ENCODE results near the gene ZNF335.
"Not testable (repeated sequence)": the region's sequence is repeated elsewhere in the genome, so short reads cannot be mapped to it uniquely, and the experiment has no call there.

ZNF335 gene

DNA sequence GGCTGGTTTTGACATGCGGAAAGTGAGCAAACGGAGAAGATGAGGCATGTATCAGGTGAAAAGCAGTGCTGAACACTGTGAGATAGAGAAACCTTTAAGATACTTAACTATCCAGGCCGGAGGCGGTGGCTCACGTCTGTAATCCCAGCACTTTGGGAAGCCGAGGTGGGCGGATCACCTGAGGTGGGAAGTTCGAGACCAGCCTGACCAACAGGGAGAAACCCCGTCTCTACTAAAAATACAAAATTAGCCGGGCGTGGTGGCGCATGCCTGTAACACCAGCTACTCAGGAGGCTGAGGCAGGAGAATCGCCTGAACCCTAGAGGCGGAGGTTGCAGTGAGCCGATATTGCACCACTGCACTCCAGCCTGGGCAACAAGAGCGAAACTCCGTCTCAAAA is 40.3 kb downstream of the ZNF335 start:
- not testable (repeated sequence) for DNase-seq

DNA sequence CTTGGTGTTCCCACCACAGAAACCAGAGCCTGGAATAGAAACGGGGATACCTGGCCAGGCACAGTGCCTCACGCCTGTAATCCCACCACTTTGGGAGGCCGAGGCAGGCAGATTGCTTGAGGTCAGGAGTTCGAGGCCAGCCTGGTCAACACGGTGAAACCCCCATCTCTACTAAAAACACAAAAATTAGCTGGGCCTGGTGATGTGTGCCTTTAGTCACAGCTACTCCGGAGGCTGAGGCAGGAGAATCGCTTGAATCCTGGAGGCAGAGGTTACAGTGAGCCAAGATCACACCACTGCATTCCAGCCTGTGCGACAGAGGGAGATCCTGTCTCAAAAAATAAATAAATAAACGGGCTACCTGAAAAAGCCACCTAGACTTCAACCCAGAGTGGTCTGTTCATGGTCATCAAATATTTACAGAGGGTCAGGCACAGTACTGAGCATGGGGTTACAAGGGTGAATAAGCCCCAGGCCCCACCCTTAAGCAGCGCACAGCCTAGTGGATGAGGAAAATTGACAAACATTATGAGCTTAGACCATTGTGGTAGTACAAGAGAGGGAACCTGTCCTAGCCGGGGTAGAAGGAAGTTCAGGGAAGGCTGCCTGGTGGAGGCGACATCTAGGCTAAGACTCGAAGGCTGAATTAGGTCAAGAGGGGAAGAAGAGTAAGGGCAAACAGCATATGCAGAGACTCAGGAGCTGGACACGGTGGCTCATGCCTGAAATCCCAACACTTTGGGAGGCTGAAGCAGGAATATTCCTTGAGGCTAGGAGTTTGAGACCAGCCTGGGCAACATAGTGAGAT is 44.7 kb downstream of the ZNF335 start:
- no peak for DNase-seq

DNA sequence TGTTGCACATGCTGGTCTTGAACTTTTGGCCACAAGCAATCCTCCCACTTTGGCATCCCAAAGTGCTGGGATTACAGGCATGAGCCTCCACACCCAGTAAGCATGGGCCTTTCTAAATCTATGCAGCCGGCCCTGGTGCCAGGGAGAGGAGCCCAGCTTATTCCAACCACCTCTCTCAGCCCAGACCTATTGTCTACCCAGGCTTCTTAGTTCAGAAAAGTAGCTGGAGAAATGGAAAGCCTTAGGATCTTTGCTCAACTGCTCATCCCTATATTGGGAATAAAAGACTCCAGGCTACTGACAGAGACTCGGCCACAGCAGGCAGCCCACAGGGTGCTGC is 45.3 kb downstream of the ZNF335 start:
- DNase-seq: no peak

DNA sequence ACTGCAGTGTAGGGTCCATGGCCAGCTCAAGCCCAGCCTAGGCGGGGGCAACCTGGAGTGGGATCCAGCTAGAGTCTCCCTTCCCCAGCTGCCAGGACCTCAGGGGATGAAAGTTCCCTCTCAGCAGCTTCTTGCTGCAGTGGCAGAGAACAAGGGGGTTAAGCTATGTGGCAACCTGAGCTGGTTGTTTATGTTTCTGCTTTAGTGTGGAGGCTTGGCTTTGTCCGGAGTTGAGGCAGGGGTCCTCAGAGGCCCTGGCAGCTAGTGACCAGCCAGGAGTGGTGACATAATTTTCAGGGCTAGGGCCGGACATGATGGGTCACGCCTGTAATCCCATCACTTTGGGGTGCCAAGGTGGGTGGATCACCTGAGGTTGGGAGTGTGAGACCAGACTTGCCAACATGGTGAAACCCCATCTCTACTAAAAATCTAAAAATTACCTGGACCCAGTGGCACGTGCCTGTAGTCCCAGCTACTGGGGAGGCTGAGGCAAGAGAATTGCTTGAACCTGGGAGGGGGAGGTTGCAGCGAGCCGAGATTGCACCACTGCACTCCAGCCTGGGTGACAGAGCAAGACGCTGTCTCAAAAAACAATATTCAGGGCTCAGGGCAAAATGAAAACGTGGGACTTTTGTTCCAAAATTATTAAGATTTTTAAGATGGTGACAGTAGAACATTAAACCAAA is 46.0 kb downstream of the ZNF335 start:
- no peak for DNase-seq

DNA sequence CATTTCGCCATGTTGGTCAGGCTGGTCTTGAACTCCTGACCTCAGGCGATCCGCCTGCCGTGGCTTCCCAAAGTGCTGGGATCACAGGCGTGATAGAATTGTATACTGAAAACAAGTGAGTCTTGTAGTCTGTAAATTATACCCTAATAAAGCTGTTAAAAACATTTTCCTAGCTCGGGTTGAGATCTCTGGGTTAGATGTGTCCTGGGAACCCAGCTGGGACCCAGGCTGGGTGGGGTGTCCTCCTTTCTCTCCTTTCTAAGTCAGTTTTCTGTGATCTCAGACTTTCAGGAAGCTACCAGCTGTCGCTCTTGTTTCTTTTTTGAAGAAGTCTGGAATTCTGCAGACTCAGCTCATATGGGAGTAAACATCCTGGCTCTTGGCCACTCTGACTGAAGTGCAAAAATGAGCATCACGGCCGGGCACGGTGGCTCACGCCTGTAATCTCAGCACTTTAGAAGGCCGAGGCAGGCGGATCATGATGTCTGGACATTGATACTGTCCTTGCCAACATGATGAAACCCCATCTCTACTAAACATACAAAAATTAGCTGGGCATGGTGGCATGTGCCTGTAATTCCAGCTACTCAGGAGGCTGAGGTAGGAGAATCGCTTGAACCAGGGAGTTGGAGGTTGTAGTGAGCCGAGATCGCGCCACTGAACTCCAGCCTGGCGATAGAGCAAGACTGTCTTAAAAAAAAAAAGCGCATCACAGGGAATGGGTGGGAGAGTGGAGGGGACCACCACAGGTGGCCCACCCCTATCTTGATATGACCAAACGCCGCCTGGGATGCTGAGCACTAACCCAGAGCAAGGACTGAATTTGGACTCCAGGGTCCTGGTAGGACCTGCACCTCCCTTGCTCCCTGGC is 47.4 kb downstream of the ZNF335 start:
- no peak for DNase-seq

DNA sequence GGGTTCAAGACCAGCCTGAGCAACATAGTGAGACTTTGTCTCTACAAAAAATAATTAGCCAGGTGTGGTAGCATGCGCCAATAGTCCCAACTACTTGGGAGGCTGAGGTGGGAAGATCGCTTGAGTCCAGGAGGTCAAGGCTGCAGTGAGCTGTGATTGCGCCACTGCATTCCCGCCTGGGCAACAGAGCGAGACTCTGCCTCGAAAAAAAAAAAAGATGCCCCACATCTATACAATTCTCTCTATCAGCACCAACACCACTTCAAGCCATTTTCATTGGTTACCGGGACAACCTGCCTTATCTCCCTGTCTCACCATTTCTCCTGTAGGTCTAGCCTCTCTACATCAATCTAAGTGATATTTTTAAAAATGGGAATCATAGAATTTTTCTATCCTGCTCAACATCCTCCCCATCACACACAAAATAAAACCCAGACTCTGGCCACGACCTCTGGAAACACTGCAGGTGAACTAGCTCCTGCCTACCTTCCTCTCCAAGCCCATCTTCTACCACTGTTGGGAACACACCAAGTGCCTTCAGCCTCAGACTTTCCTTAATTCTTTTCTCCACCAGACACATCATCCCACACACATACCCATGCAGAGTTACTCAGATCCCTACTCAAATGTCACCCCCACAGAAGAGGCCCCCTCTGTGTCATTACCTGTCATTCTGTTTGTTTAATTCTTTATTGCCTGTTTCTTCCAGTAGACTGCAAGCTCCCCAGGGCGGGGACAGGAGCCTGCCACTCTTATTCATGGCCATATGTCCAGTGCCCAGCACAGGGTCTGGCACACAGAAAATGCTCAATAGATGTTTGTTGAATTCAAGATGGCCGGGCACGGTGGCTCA is 50.4 kb downstream of the ZNF335 start:
- no peak for DNase-seq

DNA sequence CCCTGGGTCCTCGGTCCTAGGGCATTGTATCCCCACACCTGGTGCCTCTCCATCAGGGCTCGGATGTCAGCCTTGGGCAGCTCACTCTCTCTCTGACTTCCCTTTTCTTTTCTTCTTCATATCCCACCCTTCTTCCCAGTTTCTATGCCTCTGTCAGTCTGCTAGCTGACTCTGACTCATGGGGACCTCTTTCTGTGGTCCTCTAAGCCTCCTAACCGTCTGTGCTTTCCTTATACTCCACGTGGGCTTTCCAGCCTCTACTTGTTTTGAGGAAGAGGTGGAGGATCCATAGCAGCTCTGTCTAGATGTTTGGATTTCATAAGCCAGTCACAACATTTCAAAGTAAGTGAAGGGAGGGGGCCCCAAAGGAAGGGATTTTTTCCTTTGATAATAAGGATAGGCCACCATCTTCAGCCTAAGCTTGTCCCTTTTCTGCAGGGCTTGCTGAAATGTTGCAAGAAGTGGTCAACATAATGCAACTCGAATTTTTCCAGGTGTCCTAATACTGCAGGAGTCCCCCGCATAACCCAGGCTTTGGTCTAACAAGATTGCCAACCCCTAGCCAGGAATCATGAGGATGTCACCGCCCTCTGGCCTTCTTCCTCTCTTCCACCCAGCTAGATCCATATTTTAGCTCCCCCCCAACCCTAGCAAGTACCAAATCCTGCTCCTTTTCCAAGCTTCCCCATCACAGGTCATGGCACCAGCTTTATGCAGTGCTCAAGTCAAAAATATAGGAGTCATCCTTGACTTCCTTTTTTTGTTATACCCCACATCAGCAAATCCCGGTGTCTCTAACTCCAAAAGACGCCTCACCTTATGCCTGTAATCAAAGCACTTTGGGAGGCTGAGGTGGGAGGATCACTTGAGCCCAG is 51.3 kb downstream of the ZNF335 start:
- DNase-seq: no peak

DNA sequence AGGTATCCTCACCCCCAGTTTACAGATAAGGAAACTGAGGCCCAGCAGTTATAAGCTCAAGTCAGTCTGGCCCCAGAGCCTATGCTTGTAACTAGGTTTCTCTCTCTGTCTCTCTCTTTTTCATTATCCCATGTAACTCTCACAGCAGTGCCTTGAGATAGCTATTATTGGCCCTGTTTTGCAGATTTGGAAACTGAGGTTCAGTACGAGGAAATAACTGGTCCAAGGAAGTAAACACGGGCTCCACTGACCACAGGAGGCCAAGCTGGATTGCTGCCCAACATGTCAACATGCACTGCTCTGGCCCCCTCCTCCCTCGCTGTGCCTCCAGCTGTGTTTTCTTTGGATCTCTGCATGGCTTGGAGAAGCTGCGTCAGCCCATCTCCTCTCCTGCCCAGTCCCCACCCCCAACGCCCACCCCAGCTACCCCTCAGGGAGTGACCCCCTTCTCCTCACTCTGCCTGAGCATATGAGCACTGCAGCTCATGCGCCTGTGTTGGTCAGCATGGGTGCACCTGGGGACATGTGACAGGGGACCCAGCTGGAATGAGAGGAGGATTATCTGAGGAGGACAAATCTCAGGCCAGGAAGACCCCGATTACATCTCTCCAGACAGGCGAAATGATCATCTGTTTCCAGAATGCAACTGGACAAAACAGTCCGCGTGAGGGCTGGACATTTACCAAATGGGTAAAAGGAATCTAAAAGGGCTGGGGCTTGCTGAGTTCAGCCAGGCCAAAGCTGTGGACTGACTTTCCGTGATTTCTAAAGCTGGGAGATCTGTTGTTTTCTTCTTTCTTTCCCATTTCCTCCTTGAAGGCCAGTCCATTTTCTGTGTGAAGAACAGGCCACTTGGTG is 52.2 kb downstream of the ZNF335 start:
- DNase-seq: no peak

DNA sequence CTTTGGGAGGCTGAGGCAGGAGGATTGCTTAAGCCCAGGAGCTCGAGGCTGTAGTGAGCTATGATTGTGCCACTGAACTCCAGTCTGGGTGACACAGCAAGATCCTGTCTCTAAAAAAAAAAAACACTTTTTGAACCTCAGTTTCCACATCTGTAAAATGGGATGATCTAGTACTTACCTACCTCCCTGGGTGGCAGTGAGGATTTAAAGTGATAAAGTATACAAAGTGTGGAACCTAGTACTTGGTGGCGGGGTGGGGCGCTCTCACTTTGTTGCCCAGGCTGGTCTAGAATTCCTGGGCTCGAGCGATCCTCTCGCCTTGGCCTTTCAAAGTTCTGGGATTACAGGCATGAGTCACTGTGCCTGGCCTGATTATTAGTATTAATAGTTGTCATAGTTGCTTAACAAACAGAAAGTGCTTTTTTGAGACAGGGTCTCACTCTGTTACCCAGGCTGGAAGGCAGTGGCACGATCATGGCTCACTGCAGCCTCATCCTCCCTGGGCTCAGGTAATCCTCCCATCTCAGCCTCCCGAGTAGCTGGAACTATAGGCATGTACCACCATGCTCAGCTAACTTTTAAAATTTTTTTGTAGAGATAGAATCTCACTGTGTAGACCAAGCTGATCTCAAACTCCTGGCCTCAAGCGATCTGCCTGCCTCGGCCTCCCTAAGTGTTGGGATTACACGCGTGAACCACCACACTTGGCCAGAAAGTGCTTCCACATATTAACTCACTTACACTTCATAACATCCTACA is 53.0 kb downstream of the ZNF335 start:
- no peak for DNase-seq

DNA sequence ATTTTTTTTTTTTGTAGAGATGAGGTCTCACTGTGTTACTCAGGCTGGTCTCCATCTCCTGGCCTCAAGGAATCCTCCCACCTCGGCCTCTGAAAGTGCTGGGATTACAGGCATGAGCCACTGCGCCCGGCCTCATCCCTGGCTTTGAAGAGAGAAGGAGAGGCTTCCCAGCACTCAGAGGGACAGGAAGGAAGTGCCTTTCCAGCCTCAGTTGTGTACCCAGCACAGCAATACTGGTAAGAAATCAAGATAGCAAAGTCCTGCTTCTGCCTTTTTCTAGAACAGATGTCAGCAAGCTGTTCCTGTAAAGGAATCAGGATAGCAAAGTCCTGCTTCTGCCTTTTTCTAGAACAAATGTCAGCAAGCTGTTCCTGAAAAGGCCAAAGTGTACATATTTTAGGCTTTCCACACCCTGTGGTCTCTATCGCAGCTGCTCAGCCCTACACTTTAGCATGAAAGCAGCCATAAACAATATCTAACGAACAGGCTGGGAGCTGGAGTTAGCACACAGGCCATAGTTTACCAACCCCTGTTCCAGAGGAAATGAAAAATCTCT is 53.7 kb downstream of the ZNF335 start:
- peak; percentile 12 for DNase-seq

DNA sequence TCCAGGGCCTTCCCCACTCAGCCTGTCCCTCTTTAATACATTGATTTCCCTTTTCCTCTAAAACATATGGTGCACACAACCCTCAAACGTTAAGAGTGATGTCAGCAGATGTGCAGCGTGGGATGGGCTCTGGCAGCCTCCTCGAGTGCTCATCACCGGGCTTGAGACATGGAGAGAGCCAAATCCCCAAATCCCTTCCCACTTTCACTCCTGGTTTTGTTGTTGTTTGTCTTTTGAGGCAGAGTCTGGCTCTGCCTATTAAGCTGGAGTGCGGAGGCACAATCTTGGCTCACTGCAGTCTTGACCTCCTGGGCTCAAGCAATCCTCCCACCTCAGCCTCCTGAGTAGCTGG is 54.2 kb downstream of the ZNF335 start:
- DNase-seq: no peak

DNA sequence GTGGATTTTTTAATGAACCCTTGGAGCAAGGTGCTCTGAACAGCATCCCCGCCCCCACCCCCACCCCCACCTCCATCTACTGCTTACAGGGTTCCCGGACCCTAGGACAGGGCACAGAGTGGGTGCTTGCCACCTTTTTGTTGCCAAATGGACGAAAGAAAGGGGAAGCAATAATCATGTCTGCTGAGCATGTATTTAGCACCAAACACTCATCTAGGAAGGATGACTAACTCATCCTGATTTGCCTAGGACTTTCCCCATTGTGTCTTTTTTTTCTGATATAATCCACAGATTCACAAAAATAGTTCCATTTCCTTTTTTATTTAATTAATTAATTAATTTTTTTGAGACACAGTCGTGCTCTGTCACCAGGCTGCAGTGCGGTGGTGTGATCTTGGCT is 58.9 kb downstream of the ZNF335 start:
- DNase-seq: no peak

DNA sequence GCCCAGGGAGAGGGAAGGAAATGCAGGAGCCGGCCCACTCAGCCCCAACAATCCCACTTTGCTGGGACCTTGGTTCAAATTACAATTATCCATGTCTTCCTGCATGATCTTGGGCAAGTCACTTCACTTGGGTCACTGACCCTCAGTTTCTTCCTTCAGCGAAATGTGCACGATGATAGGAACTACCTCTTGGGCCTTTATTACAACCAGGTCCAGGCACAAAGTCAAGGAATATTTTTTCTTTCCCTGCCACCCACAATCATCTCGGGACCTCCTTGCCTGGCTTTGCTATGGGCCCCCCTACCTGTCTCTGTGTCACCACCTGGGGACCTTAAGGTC is 59.7 kb downstream of the ZNF335 start:
- no peak for DNase-seq

DNA sequence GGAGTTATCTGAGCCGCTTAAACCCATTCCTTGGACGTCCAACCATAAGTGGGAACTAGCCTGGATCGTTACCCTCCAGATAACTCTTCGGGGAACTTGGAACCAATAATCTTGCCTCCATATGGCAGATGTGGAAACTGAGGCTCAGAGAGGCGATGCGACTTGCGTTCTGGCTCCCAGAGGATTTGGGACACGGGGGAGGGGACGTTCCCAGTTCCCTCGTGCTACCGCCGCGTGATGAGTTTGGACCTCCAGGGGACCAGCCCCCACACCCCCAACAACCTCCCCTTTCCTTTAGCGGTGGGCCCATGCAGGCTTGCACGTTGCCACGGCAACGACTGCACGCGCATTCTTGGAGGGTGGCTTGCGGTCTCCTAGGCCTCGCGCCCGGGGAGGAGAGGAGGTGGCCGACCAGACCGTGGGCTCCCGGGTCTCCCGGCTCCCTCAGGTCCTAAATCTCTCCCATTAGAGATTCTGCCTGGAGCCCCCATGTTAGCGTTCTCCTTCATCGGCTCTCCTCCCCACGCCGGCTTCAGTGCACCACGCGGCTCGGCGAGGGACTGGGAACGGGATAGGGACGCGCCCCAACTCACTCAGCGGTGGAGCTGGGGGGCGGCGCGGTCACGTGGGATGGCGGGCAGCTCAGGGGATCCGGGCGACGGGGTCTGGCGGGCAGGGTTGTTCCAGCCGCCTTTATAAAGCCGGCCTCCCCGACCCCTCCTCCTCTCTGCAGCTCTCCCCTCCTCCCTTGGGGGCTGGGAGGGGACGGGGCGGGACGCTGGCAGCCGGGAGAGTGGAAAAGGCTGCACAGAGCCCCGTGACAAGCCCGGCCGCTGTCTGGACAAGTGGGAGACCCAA is 60.3 kb downstream of the ZNF335 start, which contains the start of gene PLTP:
Gene PLTP (minus strand): TSS at position 670 of the 858 bp plus-strand sequence. CDS start 703 bp downstream, outside the sequence.
- peak; percentile 2 for DNase-seq

DNA sequence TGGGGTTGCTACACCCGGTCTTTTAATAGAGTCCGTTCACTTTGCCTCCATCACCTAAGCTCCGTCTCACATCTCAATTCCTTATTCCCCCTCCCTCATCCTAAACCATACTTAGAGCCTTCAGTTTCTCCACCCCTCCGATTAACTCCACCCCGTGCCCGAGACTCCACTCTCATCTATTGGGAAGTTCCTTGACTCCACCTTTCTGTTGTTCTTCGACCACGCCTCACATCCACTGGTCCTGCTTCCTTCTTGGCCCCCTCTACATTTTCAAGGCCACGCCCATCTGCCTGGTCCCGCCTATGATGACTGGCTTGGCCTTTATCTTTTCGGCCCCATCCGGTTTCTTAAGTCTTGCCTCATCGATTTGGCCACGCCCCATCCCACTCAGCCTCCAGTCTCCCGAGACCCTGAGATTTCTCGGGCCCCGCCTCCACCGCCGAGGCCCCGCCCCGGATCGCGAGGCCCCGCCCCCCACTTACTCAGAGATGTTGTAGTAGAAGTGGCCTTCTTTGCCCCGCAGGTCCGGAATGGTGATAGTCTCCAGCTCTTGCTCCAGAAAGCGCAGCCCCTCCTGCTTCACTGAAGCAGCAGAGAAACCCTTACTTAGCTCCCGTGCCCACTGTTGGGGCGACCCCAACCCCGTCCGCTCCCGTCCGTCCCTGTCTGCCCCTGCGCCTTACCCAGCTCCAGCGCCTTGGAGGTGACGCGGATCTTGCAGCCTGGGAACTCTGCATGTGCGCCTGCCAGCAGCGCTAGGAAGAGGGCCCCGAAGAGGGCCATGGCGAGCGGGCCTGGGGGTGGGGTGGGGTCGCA is 61.1 kb downstream of the ZNF335 start:
- no peak for DNase-seq

DNA sequence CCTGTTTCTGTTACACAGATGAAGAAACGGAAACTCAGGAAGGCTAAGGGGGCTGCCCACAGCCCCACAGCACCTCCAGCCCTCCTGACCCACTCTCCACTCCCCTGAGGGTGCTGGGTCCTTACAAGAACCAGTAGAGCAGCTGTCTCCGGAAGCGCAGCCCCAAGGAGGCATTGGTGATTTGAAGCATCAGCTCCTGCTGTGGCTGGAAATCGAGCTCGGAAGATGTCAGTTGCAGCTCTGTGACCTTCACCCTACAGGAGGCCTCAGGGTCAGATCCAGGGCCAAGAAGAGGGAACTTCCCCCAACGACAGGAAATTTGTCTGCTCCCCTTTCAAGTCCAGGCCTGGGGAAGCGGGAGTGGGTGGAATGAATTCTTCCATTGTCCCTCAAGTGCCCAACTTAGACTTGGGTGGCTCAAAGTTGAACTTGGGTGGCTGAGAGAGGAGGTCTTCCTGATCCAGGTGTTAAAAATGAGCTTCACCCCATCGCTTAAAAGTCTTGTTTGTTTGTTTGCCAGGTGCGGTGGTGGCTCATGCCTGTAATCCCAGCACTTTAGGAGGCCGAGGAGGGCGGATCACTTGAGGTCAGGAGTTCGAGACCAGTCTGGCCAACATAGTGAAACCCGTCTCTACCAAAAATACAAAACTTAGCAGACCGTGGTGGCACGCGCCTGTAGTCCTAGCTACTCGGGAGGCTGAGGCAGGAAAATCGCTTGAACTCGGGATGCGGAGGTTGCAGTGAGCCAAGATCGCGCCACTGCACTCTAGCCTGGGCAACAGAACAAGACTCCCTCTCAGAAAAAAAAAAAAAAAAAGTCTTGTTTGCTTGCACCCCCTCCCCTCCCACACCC is 62.0 kb downstream of the ZNF335 start:
- no peak for DNase-seq

DNA sequence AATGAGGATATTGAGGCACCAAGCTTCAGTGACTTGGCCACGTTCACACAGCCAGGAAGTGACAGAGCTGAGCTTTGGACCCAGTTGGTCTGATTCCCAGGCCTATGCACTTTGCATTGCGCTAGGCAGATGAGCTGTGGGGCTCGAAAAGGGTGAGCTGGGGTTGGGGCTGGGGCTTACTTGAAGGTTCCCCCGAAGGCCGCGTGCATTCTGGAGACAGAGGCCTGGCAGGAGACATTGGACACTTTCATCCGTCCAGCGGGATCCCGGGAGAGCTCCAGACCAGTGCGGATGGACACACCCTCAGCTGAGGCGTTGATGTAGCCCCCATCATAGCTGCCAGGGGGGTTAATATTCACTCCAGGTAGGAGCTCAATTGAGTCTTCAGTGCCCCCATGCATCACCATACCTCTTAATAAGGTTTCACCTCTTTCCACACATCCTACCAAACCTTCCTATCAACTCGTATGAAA is 62.6 kb downstream of the ZNF335 start:
- DNase-seq: no peak

All from NCI-H1694 treated with DMSO at 0.1 percent for 48 hours (cell line).